OCI-LY1 (cell line): ENCODE results near the gene PDS5A.

Experiments used
- H2AFZ ChIP-seq: fragments of 200-600 bp; sonication (generic), shearing (Covaris generic); 2 replicates; pipeline ENCODE4 v1.6.0; 2014; ENCODE audit warnings: antibody characterized with exemption, mild to moderate bottlenecking, low read length
- H3F3A ChIP-seq: fragments of 200-600 bp; sonication (generic), shearing (Covaris generic); 2 replicates; pipeline ENCODE4 v1.6.0; 2014; ENCODE audit warnings: mild to moderate bottlenecking, antibody characterized with exemption, low read length, moderate library complexity; ENCODE audit not compliant: insufficient read depth
- H3K27ac ChIP-seq: fragments of 200-600 bp; sonication (generic); 2 replicates; pipeline ENCODE4 v1.5.1; 2014; ENCODE audit warnings: low read length, mixed run types, mild to moderate bottlenecking, low read depth; ENCODE audit not compliant: poor library complexity, severe bottlenecking
- H3K27me3 ChIP-seq: fragments of 200-600 bp; sonication (generic); 2 replicates; pipeline ENCODE4 v1.6.0; 2014; ENCODE audit warnings: antibody characterized with exemption, mild to moderate bottlenecking, low read length, moderate library complexity; ENCODE audit not compliant: insufficient read depth
- H3K36me3 ChIP-seq: fragments of 200-600 bp; sonication (generic); 2 replicates; pipeline ENCODE4 v1.6.1; 2014; ENCODE audit warnings: mild to moderate bottlenecking, antibody characterized with exemption, low read length, moderate library complexity, mixed read lengths; ENCODE audit not compliant: insufficient read depth
- H3K4me1 ChIP-seq: fragments of 200-600 bp; sonication (generic); 2 replicates; pipeline ENCODE4 v1.5.1; 2014; ENCODE audit warnings: mild to moderate bottlenecking, low read length, moderate library complexity; ENCODE audit not compliant: insufficient read depth, severe bottlenecking
- H3K4me2 ChIP-seq: fragments of 200-600 bp; sonication (generic), shearing (Covaris generic); 2 replicates; pipeline ENCODE4 v1.6.1; 2014; ENCODE audit warnings: low read length
- H3K4me3 ChIP-seq: fragments of 200-600 bp; sonication (generic); 2 replicates; pipeline ENCODE4 v1.5.1; 2014; ENCODE audit warnings: low read length, low read depth, mild to moderate bottlenecking, mixed read lengths; ENCODE audit not compliant: poor library complexity, severe bottlenecking
- H3K79me2 ChIP-seq: fragments of 200-600 bp; shearing (Covaris generic); 2 replicates; pipeline ENCODE4 v1.6.1; 2016; ENCODE audit warnings: mixed run types, low read length, mixed read lengths; ENCODE audit not compliant: insufficient read depth
- H3K9ac ChIP-seq: fragments of 200-600 bp; sonication (generic), shearing (Covaris generic); 2 replicates; pipeline ENCODE4 v1.6.1; 2014; ENCODE audit warnings: mild to moderate bottlenecking, low read length, mixed read lengths
- H3K9me2 ChIP-seq: fragments of 200-600 bp; sonication (generic), shearing (Covaris generic); 2 replicates; pipeline ENCODE4 v1.6.1; 2014; ENCODE audit warnings: low read depth, mild to moderate bottlenecking, low read length, mixed read lengths
- H3K9me3 ChIP-seq: fragments of 200-600 bp; shearing (Covaris generic); 2 replicates; pipeline ENCODE4 v1.6.1; 2014; ENCODE audit warnings: low read length, mixed read lengths
- H4K20me1 ChIP-seq: fragments of 200-600 bp; sonication (generic), shearing (Covaris generic); 2 replicates; pipeline ENCODE4 v1.6.0; 2016; ENCODE audit warnings: mild to moderate bottlenecking, low read length; ENCODE audit not compliant: insufficient read depth
- EZH2 ChIP-seq: fragments of 200-600 bp; sonication (generic), shearing (Covaris generic); IDR thresholded peaks from 2 replicates; pipeline ENCODE4 v1.8.0; 2017; ENCODE audit warnings: borderline replicate concordance, mixed run types, mild to moderate bottlenecking, antibody characterized with exemption, low read length, moderate library complexity, mixed read lengths
- TF ChIP-seq, protein P1 (sequence below): fragments of 200-600 bp; sonication (generic), shearing (Covaris generic); IDR thresholded peaks from 2 replicates; pipeline ENCODE4 v1.5.1; 2017; ENCODE audit warnings: mild to moderate bottlenecking, antibody characterized with exemption, low read length, moderate library complexity, mixed read lengths

PDS5A gene

DNA sequence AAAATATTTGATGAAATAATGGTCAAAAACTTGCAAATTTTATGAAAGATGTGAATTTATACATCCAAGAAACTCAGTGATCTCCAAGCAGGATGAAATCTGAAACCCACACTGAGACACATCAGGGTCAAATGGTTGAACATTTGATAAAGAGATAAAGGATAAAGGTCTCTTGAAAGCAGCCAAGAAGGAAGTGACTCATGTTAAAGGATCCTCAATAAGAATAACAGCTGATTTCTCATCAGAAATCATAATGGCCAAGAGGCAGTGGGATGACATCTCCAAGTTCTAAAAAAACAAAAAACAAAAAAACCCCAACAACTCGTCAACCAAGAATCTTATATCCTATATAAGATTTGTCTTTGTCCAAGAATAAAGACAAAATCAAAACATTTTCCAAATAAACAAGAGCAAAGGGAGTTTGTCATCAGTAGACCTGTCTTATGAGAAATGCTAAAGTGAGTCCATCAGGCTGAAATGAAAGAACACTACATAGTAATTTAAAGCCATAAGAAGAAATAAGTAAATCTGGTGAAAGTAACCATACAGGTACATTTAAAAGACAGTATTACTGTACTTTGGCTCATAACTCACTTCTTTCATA lies 121.7 kb downstream of the PDS5A start:
- Histone ChIP-seq H3K4me3 (no peak overlapping the region), H3K27ac (no peak overlapping the region), H3K36me3 (peaks cover 92% of the 10 kb centered on the region), H3K9me3 (peaks cover 7% of the 10 kb centered on the region), H2AFZ (no peak overlapping the region), H3K4me2 (no peak overlapping the region), H3K79me2 (no peaks in the 10 kb centered on the region), H3K9me2 (no peaks in the 10 kb centered on the region), H3K4me1 (no peaks in the 10 kb centered on the region), H4K20me1 (no peaks in the 10 kb centered on the region), H3K27me3 (no peaks in the 10 kb centered on the region), H3K9ac (no peak overlapping the region), H3F3A (no peaks in the 10 kb centered on the region)
- no peak for TF ChIP-seq EZH2
- TF ChIP-seq, protein P1, sequence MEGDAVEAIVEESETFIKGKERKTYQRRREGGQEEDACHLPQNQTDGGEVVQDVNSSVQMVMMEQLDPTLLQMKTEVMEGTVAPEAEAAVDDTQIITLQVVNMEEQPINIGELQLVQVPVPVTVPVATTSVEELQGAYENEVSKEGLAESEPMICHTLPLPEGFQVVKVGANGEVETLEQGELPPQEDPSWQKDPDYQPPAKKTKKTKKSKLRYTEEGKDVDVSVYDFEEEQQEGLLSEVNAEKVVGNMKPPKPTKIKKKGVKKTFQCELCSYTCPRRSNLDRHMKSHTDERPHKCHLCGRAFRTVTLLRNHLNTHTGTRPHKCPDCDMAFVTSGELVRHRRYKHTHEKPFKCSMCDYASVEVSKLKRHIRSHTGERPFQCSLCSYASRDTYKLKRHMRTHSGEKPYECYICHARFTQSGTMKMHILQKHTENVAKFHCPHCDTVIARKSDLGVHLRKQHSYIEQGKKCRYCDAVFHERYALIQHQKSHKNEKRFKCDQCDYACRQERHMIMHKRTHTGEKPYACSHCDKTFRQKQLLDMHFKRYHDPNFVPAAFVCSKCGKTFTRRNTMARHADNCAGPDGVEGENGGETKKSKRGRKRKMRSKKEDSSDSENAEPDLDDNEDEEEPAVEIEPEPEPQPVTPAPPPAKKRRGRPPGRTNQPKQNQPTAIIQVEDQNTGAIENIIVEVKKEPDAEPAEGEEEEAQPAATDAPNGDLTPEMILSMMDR: no peak

DNA sequence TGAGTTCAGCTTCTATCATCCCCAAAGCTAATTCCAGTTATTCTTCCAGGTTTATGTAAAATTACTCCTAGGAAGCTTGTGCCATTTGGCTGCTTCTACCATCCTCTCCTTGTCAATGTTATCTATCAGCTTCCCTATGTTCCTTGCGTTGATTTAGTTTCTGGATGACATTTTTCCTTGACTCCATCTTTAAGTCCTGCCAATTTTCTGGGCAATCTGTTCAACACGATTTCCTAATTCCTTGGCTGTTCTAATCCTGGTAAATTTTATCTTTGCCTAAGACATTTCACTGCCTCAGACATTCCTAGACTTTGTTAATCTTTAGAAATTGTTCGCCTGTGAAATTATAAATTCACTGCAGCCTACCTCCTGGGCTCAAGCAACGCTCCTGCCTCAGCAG lies 125.1 kb downstream of the PDS5A start:
- peaks cover 84% of the 10 kb centered on the region for H3K36me3 ChIP-seq
- no peak overlapping the region for H2AFZ ChIP-seq
- no peaks in the 10 kb centered on the region for H3F3A ChIP-seq
- H3K9ac ChIP-seq: no peak overlapping the region
- no peaks in the 10 kb centered on the region for H3K79me2 ChIP-seq
- H3K27me3 ChIP-seq: no peaks in the 10 kb centered on the region
- no peak overlapping the region for H3K27ac ChIP-seq
- no peak overlapping the region for H3K4me2 ChIP-seq
- H3K4me1 ChIP-seq: no peaks in the 10 kb centered on the region
- no peak for TF ChIP-seq EZH2
- H4K20me1 ChIP-seq: no peaks in the 10 kb centered on the region
- H3K9me2 ChIP-seq: no peaks in the 10 kb centered on the region
- H3K4me3 ChIP-seq: no peak overlapping the region
- peaks cover 7% of the 10 kb centered on the region for H3K9me3 ChIP-seq

DNA sequence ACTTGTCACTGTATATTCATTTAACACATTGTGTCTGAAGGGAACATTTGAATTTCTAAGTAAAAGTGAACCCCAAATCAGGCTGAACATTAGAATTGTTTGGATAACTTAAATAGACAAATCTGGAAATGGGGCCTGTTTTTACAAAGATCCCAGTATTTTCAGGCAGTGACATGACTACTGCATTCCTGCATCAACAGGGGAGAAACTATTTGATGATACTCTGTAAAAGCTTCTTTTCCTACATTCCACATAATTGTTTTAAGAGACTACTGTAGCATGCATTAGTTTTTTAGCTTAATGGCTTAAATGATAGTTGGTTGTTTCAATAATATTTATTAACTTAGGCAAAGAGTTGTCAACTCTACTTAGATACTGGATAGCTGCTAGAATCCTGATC lies 127.0 kb downstream of the PDS5A start:
- H3K79me2 ChIP-seq: no peaks in the 10 kb centered on the region

More for the DNA sequence above, 127.0 kb downstream of the PDS5A start:
- Histone ChIP-seq H3K4me3 (no peak overlapping the region), H3K9me3 (peaks cover 1% of the 10 kb centered on the region; the same call in 1 of the 2 replicates), H3K4me1 (no peaks in the 10 kb centered on the region), H3F3A (no peaks in the 10 kb centered on the region), H4K20me1 (no peaks in the 10 kb centered on the region), H3K36me3 (peaks cover 82% of the 10 kb centered on the region), H3K9me2 (no peaks in the 10 kb centered on the region), H3K9ac (no peak overlapping the region), H3K27ac (no peak overlapping the region), H2AFZ (no peak overlapping the region), H3K4me2 (no peak overlapping the region), H3K27me3 (no peaks in the 10 kb centered on the region)
- TF ChIP-seq, protein P1: no peak
- no peak for TF ChIP-seq EZH2
